Stimulated activated CD4-positive, alpha-beta T cell treated with anti-CD3 and anti-CD28 coated beads, Interleukin-2, amount 100 ng/mL, for 24 hours (primary cell): ENCODE data around the gene MAFF.
"Not testable (repeated sequence)": the region's sequence is repeated elsewhere in the genome, so short reads cannot be mapped to it uniquely, and the experiment has no call there.

Experiments used
- DNase-seq, 2 donors: peaks; one replicate each; pipeline ENCODE4 v3.0.0-alpha.2; 2020

Gene MAFF

DNA sequence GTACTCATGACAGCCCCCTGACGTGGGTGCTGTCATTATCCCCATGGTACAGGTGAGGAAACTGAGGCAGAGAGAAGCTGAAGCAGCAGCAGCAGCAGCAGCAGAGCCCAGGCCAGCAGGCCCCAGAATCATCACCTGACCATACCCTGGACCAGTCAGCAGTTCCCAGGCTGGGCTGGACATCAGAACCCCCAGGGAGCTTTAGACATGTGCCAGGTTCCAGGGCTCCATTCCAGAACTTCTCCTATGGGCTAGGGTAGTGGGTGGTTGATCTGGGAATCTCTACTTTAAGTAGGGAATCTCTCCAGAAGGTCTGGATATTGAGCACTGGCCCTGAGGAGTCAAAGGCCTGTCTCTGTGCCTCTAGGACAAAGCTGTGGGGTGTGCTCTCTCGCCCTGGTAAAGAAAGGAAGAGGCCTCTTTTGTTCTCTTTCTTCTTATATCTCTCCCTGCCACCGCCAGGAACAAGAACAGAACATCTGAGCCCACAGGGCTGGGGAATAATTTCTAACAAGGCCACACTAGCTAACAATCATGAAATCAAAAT is 26.6 kb downstream of the MAFF start:
- DNase-seq: no peak

DNA sequence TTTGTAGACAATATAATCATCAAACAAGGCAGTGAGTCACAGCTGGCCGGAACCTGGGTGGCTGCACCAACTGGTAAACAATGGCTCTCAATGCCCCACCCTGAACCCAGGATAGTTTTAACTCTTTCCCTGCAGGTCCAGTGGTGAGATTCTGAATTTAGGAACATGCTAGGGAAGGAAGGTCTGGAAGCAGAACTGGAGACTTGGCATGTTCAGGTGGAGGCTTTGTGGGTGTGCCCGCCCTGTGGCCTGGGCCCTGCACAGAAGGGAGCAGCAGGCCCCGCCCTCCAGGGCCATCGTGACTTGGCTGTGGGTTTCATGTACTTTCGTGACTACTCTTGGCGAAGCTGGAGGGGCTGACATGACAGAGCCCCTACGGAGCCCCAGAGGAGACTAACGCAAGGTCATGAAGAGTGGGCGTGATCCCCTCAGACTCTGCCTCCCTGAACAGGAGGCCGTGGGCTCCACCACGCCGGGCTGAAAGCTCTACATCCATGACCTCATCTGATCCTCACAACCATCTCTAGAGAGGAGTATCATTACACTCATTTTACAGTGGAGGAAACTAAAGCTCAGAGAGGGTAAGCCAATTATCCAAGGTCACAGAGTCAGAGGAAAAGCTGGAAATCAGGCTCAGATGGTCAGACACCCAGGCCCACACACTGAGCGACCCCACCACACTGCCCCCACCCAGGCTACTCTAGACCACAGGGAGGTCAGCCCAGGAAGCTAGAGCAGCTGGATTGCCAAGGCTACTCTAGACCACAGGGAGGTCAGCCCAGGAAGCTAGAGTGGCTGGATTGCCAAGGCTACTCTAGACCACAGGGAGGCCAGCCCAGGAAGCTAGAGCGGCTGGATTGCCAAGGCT is 27.3 kb downstream of the MAFF start:
- no peak for DNase-seq

DNA sequence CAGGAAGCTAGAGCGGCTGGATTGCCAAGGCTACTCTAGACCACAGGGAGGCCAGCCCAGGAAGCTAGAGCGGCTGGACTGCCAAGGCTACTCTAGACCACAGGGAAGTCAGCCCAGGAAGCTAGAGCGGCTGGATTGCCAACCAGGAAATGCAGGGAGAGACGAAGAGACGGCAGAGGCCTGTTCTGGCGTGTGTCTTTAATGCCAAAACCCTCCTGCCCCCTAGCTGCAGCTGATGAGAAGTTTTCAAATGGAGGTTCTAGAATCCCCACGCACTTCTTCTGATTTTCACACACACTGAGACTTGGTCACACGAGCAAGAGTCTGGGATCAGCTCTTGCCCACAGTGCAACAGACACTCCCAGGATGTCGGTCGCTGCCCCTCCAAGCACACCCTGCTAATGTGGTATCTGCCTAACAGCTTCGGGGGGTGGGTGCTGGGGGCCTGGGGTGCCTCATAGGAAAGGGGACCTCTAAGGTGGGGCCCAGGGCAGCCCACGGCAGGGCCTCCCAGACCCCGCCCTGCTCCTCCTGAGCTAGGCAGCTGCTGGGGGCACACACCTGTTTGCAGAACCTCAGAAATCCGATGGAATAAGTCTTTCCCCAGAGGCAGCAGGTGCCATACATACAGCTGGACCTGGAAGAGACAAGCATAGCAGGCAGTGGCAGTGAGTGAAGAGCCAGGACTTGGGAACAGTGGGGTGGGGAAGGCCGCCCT is 28.5 kb downstream of the MAFF start:
- DNase-seq: peak; percentile 22 to 38

DNA sequence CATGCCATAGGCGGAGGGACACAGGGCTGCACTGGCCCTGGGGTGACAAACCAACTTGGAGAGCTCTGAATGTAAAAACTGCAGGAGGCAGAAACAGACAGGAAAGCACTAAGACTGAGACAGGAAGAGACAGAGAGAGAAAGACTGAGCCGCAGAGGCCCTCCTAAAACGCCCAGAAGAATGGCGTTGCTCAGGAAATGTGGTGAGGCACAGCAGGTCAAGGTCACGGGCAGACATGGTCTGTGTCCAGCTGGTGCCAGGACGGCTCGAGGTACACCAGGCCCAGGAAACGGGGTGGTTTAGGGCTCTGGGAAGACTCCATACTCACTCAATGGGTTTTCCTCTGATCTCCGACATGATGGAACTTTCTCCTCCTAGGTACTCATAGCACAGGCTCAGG is 29.1 kb downstream of the MAFF start:
- no peak for DNase-seq

DNA sequence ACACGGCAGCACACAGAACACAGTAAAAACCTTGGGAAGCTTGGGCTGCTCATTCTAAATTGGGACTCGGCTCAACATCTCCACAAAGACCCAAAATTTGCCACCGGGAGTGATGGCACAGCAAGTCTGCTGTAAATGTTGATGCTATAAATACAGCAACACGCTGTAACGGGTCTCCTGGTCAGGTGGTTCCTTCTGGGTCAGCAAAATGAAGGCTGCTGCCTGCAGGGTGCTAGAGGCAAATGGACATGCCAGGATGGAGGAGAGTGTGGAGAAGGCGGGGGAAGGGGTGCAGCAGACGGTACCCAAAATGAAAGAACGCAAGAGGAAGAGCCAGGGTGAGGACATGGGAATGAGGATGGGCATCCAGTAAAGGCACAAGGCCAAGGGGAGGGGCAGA is 30.4 kb downstream of the MAFF start:
- DNase-seq: no peak

DNA sequence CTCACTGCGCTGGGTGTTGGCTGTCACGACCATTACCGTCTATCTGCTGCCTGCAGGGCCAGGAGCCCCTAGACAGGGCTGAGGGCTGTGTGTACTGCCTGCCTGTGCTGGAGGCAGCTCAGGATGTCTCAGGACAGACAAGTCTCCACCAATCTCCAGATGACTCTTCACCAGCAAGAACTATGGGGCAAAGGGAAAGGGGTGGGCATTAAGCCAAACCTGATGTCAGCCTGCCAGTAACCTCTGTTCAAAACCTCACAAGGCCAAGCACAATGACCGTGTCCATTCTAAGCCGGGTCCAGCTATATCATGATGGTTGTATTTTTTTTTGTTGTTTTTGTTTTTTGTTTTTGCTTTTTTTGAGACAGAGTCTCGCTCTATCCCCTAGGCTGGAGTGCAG is 31.6 kb downstream of the MAFF start:
- DNase-seq: no peak

DNA sequence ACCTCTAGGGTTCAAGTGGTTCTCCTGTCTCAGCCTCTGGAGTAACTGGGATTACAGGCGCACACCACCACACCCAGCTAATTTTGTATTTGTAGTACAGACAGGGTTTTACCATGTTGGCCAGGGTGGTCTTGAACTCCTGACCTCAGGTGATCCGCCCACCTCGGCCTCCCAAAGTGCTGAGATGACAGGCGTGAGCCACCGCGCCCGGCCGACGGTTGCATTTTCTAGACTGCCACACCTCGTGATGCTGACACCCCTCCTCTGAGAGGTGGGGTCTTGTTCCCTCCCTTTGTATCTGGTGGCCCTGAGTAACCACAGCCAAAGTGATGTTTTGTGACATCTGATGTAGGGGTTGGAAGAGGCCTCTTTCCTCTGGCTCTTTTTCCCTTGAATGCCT is 32.1 kb downstream of the MAFF start:
- not testable (repeated sequence) for DNase-seq

DNA sequence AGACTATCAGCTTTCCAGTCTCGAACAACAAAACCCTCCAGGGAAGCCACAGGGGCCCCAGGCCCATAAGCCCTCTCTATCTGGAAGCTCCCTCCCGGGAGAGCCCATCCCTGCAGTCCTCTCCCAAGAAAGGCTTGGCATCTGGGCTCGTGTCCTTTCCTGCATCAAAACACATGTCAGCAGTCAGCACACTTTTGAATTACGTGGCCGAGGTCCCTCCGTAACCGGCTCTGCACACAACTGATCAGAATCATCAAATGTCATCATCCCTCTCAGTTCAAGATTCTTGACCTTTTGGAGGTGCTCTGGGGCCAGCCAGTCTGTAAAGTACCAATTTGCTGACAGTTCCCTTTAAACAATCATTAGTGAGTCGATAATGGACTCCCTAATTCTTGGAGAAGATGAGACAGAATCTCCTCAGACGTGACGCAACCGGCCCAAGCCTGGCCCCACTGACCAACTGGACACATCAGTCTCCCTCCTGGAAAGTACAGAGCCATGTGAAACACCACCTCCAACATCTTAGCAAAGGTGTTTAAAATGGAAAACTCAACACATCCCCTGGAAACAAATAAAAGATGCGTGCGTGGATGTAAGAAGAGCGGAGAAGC is 33.6 kb downstream of the MAFF start:
- no peak for DNase-seq

DNA sequence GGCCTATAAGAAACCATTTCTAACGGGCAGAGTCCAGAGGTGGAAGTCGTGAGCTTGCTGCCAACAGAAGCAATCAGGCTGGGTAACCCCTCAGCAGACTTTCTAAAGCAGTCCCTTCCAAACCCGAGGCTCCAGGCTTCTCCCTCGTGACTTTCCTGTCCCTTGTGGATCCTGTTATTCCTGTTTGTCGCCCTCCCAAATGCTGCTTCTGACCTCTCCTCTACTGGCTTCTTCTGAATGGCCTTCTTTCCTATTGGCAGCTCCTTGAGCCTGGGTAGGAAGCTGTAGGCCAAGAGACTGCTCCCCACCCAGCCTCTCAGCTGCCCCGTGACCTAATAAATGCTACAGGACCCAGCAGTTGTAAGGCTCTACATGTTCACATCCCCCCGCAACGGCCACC is 35.0 kb downstream of the MAFF start:
- DNase-seq: no peak

DNA sequence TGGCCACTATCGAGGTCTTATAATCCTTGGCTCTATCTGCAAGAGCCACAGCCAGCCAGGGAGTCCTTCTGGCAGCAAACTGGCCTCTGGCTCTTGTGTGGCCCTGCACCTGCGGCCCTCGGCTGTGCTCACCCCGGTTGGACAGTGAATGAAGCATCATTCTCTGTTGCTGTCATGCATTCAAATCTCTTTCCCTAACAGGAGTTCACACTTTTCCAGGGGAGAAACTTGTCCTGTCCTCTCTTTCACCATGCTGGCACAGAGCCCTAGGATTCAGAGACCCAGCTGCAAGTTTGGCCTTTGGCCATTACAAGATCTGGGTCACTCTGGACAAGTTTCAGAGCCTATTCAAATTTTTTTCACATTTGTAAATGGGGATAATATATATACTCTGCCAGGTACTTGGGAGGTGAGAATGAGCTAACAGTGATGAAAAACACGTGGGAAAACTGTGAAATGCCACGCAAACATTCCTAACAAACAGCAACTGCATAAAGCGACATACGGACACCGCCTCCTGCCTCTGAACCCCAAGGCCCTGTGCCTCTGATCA is 36.8 kb downstream of the MAFF start:
- DNase-seq: no peak

DNA sequence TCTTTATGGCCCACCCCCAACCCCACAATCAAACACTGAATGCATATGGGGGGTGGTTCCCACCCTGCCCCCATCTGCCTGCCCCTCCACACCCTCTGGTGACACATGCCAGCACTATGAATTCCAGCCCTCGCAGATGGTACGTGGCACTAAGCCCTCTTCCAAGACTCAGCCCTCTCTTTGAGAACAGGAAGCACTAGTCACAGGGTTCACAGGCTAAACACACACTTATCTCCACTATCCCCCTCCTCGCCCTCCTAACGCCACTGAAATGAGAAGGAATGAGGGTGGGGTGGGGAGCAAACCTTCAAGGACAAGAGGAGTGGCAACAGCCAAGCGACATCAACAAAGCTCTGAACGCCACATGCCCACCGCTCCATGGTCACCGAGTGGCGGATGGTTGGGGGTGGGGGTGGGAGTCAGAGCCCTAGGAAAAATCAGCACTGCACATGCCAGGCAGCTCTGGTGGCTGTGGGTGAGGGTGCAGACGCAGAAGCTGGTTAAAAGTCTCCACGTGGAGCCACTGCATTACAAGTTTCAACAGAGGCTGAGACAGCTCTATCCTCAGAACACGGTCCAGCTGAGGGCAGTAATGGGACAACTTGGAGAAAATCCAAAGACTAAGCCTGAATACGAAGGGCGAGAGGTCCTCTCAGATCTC is 37.4 kb downstream of the MAFF start:
- no peak for DNase-seq

DNA sequence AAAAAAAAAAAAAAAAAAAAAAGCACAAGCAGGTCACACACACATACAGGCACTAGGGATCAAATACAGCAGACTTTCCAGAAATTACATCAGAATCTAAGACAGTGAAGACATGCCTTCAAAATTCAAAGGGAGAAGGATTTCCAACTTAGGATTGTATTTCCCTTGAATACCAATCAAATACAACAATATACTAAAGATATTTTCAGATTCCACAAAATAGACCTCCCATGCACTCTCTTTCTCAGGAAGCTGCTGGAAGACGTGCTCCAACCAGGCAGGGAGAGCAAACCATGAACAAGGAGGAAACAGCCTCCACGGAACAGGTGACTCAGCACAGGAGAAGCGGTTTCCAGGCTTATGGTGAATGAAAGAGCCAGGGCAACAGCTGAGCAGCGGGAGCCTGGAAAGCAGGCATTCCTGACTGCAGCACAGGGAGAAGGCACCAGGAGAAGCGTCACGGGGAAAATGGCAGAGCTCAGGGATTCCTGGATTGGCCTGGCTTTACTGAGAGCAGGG is 39.0 kb downstream of the MAFF start:
- DNase-seq: no peak

DNA sequence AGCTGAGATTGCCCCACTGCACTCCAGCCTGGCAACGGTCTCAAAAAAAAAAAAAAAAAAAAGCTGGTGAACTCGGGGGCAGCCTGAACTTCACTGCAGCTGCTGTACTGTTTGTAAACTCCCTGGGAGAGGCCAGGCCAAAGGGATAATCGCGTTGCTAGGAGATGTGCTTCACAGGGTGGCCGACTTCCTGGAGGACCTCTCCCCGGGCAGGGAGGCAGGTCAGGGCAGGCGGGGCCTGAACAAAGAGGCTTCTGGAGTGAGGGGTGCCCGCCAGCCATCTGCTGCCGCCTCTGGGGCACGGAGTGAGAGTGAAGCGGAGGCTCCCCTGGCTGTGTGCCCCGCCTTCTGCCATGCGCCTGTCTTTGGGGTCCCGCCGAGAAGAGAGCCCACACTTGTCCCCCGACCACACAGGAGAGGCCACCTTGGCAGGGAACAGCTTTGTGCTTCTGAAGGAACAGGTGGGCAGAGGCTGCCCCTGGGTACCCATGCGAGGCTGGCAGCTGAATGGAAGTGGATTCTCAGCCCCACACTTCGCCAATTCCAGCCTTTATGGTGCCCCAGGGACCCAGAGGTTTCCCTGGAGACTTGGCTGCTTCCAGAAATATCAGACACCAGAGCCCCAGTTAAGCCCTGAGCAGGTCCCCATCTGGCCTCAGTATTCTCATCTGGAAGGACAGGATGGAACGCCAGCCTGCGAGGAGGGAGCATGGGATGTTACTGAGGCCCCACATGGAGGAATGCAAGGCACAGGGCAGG is 41.4 kb downstream of the MAFF start:
- DNase-seq: no peak

DNA sequence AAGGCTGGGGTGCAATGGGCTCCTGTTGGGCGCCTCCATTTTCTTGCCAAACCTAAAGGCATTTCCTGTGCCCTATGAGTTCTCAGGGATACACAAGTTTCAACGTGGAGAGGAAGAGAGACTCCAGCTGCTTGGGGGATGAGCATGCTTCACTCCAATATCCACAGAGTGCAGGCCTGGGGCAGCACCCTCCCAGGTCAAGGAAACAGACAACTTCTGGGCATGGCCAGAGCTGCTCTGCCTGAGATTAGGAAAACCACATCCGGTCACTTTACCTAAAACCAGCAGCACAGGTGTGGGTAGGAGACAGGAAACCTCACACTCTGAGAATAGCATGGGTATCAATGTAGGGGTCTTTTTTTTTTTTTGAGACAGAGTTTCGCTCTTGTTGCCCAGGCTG is 42.3 kb downstream of the MAFF start:
- no peak for DNase-seq

DNA sequence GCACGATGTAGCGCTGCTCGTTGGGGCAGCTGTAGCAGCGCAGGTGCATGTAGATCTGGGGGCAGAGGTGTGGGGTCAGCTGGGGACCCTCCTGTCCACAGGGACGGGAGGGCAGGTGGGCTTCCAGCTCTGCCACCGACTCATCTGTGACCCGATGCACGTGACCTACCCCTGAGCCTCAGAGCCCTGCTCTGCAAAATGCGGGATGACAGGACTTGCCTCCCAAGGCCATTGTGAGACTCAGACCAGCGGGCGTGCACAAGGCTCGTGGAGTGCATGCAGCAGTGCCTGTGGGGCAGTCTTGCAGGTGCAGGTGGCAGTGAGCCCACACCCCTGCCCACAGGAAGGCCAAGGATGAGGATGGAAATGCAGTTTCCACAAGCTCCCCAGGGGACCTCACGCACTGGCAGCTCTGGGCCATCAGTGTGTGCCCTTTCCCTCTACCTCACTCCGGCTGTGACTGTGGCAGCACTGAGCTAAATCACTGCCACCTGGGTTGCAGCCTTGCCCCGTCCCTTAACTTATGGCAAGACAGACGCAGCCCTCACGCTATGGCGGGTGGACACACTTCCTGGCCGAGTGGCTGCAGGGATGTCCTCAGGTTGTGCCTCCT is 44.4 kb downstream of the MAFF start:
- DNase-seq: no peak

DNA sequence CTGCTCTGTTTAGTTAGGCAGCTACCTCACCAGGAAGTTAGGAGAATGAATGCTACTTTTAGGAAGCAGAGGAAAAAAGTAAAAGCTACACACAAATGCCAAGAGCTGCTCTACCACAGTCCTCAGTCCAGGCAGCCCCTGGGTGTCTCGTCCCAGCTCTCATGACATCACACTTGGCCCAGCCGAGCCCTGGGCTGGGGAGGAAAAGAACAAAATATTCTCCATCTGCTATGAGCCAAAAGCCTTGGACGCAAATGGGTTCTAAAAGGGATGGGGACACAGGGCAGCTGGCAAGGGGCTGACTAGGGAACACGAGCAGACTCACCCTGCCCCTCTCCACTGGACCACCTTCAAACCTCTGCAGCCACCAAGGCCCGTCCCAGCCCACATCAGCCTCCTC is 44.9 kb downstream of the MAFF start:
- DNase-seq: no peak

DNA sequence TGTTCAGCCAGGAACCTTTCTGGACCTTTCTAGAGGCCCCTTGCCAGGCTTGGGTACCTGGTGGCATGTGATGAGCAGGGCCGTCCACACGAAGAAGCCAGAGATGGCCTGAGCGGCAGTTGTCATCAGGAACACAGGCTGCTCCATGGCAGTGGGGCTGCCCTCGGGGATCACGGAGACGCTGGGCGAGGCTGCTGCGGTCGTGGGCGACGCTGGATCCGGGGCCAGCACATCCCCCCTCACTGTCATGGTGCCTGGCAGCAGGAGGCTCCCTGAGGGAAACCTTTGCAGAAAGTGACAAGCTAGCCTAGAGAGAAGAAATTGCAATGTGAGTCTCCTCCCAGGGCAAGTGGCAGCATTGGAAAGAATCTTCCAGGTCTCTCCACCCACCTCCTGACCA is 45.9 kb downstream of the MAFF start:
- DNase-seq: no peak

DNA sequence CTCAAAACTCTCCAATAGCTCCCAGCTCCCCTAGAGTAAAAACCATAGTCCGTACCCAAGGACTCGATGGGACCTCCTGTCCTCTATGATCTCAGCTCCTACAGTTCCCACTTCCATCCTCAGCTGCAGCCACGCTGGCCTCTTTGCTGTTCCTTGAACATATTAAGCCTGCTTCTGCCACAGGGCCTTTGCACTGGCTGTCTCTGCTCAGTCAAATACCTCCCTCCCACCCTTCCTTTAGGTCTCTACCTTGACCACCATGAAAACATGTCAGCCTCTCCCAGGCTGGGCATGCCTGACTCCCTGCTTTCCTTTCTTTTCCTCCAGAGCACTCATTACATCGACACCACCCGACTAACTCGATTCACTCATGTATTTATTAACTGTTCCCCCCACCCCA is 46.5 kb downstream of the MAFF start:
- DNase-seq: no peak

DNA sequence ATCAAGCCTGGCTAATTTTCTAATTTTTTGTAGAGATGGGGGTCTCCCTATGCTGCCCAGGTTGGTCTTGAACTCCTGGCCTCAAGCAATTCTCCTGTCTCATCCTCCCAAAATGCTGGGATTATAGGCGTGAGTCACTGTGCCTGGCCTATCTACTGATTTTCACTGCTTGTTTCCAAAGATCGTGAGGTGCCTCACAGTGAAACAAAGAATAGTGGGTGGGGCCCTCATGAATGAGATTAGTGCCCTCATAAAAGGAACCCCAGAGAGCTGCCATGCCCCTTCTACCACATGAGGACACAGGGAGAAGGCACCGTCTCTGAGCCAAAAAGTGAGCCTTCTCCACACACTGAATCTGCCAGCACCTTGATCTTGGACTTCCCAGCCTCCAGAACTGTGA is 47.5 kb downstream of the MAFF start:
- DNase-seq: no peak

DNA sequence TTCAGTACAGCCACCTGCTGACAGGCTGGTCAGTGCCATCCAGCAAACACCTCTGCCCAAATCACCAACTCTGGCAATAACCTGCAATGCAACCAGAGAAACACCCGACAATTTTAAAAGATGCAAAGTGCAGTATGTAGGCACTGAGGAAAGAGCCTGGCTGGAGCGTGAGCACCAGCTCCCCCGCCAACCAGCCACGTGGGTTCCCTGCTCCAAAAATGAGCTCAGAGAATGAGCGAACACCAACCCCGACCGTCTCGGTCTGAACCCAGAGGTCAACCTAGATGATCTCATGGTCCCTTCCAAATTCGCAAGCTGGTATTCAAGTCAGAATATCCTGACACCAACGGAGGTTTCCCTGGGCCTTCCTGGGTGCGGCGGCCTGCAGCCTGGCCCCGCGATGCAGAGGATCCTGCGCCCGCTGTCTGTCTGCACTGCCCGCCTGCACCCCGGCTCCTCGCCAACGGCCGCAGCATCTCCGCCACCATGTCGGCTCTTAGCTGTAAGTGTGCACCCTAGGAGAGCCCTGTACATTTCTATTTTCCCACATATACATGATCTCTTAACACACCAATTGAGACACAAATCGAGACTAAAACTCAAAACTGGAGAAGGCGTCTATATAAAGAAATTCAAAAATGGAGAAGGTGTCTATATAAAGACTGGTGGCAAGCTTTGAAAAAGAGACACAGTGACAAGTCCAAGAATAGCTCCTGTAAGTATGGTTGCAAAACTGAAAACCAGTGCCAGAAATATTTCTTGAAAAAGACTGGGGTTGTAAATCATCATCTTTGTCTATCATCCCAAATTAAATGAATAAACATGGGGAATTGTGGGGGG is 48.2 kb downstream of the MAFF start:
- no peak for DNase-seq
